ENCODE measurements around the gene PPARA.

Gene PPARA

DNA sequence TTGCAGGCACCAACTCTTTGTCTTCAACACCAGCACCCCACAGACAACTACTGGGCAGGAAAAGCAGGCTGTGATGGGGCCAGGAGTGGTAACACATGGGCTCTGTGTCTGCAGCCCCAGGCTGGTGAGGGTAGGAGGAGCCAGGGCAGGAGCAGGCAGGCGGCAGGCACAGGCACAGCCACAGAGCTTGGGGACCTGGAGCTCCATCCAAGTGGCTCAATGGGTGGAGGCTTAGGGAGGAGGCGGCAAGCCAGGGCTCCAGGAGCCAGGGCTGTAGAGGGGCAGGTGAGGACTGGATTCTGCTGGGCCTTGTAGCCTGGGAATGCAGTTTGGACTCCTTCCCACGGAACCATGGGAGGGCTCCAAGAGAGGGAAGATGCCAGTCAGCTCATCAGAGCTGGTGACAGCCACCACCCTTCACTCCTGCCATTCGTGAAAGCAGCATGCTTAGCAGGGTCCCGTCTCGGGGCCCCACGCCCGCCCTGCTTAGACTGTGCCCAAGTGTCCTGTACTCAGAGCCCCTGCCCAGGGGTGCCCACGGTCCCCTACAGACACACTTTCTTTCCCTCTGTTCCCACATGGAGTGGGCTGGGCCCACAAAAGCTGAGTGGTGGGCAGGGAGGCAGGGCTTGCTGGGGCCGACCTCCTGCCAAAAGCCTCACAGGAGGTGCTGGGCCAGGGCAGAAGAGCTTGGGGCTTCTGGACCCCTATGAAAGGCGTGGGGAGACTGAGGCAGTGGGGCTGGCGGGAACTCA is 129.9 kb downstream of the PPARA start:
- Histone ChIP-seq H3K9me3 (ENCODE audit: control extremely low read depth in 1 of 5, control insufficient read depth in 4 of 5, insufficient read depth in 2 of 5, low read depth in 1 of 5, low read length in 4 of 5) (peaks cover 0 to 4% (median 0%) of the 10 kb centered on the region in 5 experiments), H3K4me3 (ENCODE audit: control insufficient read depth in 1 of 7, extremely low read depth in 1 of 7, insufficient read depth in 4 of 7, low read depth in 2 of 7, low read length in 6 of 7) (no peak overlapping the region), H3K36me3 (ENCODE audit: control insufficient read depth in 4 of 4, insufficient read depth in 4 of 4, low read length in 3 of 4) (peaks cover 14 to 82% (median 64%) of the 10 kb centered on the region in 4 experiments), H3K4me1 (ENCODE audit: control extremely low read depth in 1 of 4, control insufficient read depth in 4 of 4, insufficient read depth in 4 of 4, low read length in 3 of 4) (no peaks in the 10 kb centered on the region), H3K27me3 (replicated peaks in 2 of 5; ENCODE audit: control insufficient read depth in 4 of 5, insufficient read depth in 5 of 5, low read length in 4 of 5) (no peaks in the 10 kb centered on the region), H3K27ac (ENCODE audit: insufficient read depth in 1 of 2, low read depth in 1 of 2, low read length in 2 of 2, poor library complexity in 1 of 2, severe bottlenecking in 2 of 2) (no peak overlapping the region)
- POLR2A ChIA-PET = no interaction called here
- over 99% methylated on average over 11 of the region's 12 CpGs for WGBS (ENCODE audit: insufficient coverage)
- CTCF ChIA-PET = interaction anchor here (0.9 to 1.4 kb wide), 2 partner anchors 13 to 15 kb away, joined by 3 read pairs; partner anchors contain the start of gene TTC38
- DNase-seq = no peak

DNA sequence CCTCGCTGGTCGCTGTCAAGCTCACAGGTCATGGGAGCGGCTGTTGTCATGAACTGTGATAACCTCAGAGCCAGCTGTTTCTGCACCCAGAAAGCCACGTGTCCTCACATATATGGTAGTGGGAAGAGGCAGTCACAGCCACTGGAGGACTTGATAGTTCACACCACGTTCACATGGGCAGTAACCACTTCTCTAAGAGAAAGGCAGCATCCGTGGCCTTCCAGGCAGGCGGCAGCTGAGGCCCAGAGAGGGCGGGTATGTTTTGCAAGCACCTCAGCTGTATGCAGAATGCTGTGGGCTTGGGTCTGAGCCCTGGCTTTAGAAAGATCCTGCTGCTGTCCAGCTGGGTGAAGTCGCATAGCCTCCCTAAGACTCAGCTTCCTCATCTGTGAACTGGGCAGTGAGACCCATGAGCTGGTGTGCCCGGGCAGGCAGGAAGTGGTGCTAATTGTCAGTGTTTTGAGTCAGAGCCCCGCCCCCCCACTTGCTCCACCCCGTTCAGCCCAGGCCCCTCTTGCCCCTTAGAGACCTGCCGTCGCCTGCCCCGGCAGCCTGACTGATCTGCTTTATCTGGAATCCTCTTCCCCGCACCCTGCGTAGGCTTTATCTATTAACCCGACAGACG is 130.8 kb downstream of the PPARA start:
- no peak overlapping the region for H3K4me3 ChIP-seq (ENCODE audit: control insufficient read depth in 1 of 7, extremely low read depth in 1 of 7, insufficient read depth in 4 of 7, low read depth in 2 of 7, low read length in 6 of 7)
- no peaks in the 10 kb centered on the region for H3K27me3 ChIP-seq (replicated peaks in 2 of 5; ENCODE audit: control insufficient read depth in 4 of 5, insufficient read depth in 5 of 5, low read length in 4 of 5)
- no peaks in the 10 kb centered on the region for H3K4me1 ChIP-seq (ENCODE audit: control extremely low read depth in 1 of 4, control insufficient read depth in 4 of 4, insufficient read depth in 4 of 4, low read length in 3 of 4)
- no peak overlapping the region for H3K27ac ChIP-seq (ENCODE audit: insufficient read depth in 1 of 2, low read depth in 1 of 2, low read length in 2 of 2, poor library complexity in 1 of 2, severe bottlenecking in 2 of 2)
- POLR2A ChIA-PET = no interaction called here
- DNase-seq = no peak
- CTCF ChIA-PET = interaction anchor here (0.9 to 1.4 kb wide), 2 partner anchors 14 to 16 kb away, joined by 3 read pairs; partner anchors contain the start of gene TTC38
- no peaks in the 10 kb centered on the region for H3K9me3 ChIP-seq (ENCODE audit: control extremely low read depth in 1 of 5, control insufficient read depth in 4 of 5, insufficient read depth in 2 of 5, low read depth in 1 of 5, low read length in 4 of 5)
- peaks cover 11 to 77% (median 58%) of the 10 kb centered on the region in 4 experiments for H3K36me3 ChIP-seq (ENCODE audit: control insufficient read depth in 4 of 4, insufficient read depth in 4 of 4, low read length in 3 of 4)
- 94% methylated on average over 17 of the region's 19 CpGs for WGBS (ENCODE audit: insufficient coverage)

DNA sequence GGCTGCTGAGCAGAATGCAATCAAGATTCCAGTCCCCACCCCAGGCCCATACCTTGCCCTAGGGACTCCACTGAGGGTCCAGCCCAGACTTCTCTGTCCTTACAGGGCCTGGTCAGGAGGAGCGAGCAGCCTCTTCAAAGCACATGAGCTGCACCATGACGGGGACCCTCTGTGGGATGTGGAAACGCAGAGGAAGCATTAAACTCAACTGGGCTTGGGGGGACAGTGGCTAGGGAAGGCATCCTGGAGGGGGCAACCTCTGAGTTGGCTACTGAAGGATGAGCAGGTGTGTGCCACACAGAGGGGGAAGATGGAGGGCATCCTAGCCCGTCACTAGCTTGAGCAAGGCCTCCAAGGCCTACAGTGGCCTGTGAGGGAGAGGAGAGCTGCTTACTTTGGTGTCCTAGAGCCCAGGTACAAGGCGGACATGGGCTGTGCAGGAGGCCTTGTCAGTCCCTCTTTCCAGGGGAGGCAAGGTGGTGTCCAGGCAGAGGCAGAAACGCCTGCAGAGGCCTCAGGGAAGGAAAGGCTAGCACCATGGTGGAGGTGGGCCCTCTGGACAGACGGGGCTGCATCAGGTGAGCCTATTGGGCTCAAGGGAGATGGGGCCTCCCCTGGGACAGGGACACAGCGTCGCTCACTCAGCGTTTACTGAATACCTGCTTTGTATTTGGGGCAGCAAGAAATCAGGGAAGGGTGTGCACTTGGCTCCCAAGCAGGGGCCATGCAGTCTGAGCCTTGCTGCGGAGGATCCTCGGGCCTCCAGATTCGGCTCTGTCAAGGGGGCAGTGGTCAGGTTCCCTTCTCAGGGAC is 131.7 kb downstream of the PPARA start:
- Histone ChIP-seq H3K27me3 (replicated peaks in 2 of 5; ENCODE audit: control insufficient read depth in 4 of 5, insufficient read depth in 5 of 5, low read length in 4 of 5) (no peaks in the 10 kb centered on the region), H3K27ac (ENCODE audit: insufficient read depth in 1 of 2, low read depth in 1 of 2, low read length in 2 of 2, poor library complexity in 1 of 2, severe bottlenecking in 2 of 2) (no peak overlapping the region), H3K4me3 (ENCODE audit: control insufficient read depth in 1 of 7, extremely low read depth in 1 of 7, insufficient read depth in 4 of 7, low read depth in 2 of 7, low read length in 6 of 7) (no peak overlapping the region), H3K36me3 (ENCODE audit: control insufficient read depth in 4 of 4, insufficient read depth in 4 of 4, low read length in 3 of 4) (peaks cover 11 to 79% (median 59%) of the 10 kb centered on the region in 4 experiments), H3K4me1 (ENCODE audit: control extremely low read depth in 1 of 4, control insufficient read depth in 4 of 4, insufficient read depth in 4 of 4, low read length in 3 of 4) (peaks cover 0 to 5% (median 2%) of the 10 kb centered on the region in 4 experiments), H3K9me3 (ENCODE audit: control extremely low read depth in 1 of 5, control insufficient read depth in 4 of 5, insufficient read depth in 2 of 5, low read depth in 1 of 5, low read length in 4 of 5) (no peaks in the 10 kb centered on the region)
- over 99% methylated on average over 13 of the region's 13 CpGs for WGBS (ENCODE audit: insufficient coverage)
- no peak for DNase-seq
- ChIA-PET CTCF (interaction anchor here (1.3 kb wide), 1 partner anchor 12 kb away, joined by 3 read pairs; no protein-coding TSS in a partner anchor), POLR2A (no interaction called here)

DNA sequence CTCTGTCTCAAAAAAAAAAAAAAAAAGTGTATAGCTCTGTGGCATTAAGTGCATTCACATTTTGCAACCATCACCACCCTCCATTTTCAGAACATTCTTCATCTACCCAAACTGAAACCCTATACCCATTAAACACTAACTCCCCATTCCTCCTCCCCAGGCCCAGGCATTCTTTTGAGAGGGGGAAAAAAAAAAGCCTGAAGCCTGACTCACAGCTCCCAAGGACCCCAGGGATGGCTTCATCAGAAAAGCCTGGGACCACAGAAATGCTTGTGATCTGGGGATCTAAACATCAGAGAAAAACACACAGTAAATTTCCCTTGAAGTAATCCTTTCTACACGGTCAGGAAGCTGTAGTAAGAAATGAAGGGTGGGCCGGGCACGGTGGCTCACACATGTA is 135.7 kb downstream of the PPARA start:
- no peaks in the 10 kb centered on the region for H3K9me3 ChIP-seq (ENCODE audit: control extremely low read depth in 1 of 5, control insufficient read depth in 4 of 5, insufficient read depth in 2 of 5, low read depth in 1 of 5, low read length in 4 of 5)
- no peaks in the 10 kb centered on the region for H3K27me3 ChIP-seq (replicated peaks in 2 of 5; ENCODE audit: control insufficient read depth in 4 of 5, insufficient read depth in 5 of 5, low read length in 4 of 5)
- no peak overlapping the region for H3K4me3 ChIP-seq (ENCODE audit: control insufficient read depth in 1 of 7, extremely low read depth in 1 of 7, insufficient read depth in 4 of 7, low read depth in 2 of 7, low read length in 6 of 7)
- ChIA-PET CTCF (interaction anchor here (1.0 to 1.1 kb wide), 4 partner anchors 9 to 131 kb away, joined by 3 to 4 read pairs (median 4); partner anchors contain the start of gene PKDREJ), POLR2A (interaction anchor here (0.6 to 1.2 kb wide), 2 partner anchors 143 to 197 kb away, joined by 3 to 4 read pairs; no protein-coding TSS in a partner anchor)
- H3K4me1 ChIP-seq (ENCODE audit: control extremely low read depth in 1 of 4, control insufficient read depth in 4 of 4, insufficient read depth in 4 of 4, low read length in 3 of 4) = peaks cover 3 to 38% (median 24%) of the 10 kb centered on the region in 4 experiments
- H3K36me3 ChIP-seq (ENCODE audit: control insufficient read depth in 4 of 4, insufficient read depth in 4 of 4, low read length in 3 of 4) = peaks cover 6 to 60% (median 33%) of the 10 kb centered on the region in 4 experiments
- H3K27ac ChIP-seq (ENCODE audit: insufficient read depth in 1 of 2, low read depth in 1 of 2, low read length in 2 of 2, poor library complexity in 1 of 2, severe bottlenecking in 2 of 2) = no peak overlapping the region
- WGBS (ENCODE audit: insufficient coverage) = 100% methylated on average over 1 of the region's 3 CpGs
- DNase-seq = no peak

DNA sequence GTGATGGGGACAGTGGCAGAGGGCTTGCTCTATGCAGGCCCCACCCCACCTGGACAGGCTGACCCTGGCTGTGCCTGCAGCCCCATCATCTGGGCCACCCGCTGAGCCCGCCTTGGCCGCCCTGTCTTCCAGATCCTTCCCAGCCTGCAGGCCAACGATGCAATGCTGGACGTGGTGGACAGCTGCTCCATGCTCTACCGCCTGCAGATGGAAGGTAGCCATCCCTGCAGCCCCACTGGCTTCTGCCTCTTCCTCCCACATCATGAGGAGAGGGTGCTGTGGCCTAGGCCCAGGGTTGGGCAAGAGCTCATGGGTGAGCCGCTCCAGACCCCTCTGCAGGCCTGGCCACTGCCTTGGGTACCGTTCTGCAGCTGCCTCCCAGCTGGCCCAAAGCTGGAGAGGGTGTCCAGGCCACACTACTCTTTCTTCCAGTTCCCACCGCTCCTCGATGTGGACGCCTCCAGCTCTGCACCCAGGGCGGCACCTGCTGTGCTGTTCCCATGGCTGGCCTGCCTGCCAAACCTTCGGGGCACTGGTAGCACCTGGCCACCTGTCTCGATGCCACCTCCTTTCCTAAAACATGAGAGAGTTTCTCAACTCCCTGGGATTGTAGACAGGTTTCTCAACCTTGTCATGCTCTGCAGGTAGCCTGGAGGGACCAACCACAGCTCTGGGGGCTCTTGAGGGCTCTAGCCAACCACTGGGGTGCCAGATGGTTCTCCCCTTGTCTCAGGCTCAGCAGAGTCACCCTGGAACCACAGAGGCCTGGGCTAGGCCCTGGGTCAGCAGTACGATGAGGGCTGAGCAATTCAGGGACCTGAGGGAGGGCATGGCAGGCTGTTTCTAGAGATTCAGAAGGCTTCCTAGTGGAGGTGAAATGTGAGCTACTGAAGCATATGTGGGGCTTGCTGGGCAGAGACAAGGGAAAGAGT is 136.9 kb downstream of the PPARA start:
- Histone ChIP-seq H3K4me1 (ENCODE audit: control extremely low read depth in 1 of 4, control insufficient read depth in 4 of 4, insufficient read depth in 4 of 4, low read length in 3 of 4) (peaks cover 3 to 38% (median 24%) of the 10 kb centered on the region in 4 experiments), H3K27ac (ENCODE audit: insufficient read depth in 1 of 2, low read depth in 1 of 2, low read length in 2 of 2, poor library complexity in 1 of 2, severe bottlenecking in 2 of 2) (peak overlapping the region; percentile 40 to 67)
- POLR2A ChIA-PET = interaction anchor here (1.1 to 1.5 kb wide), 2 partner anchors 20 to 37 kb away, joined by 4 to 5 read pairs; partner anchors contain the start of genes CDPF1 and TTC38

More for the DNA sequence above, 136.9 kb downstream of the PPARA start:
- Histone ChIP-seq H3K9me3 (ENCODE audit: control extremely low read depth in 1 of 5, control insufficient read depth in 4 of 5, insufficient read depth in 2 of 5, low read depth in 1 of 5, low read length in 4 of 5) (peaks cover 0 to 3% (median 0%) of the 10 kb centered on the region in 5 experiments), H3K27me3 (replicated peaks in 2 of 5; ENCODE audit: control insufficient read depth in 4 of 5, insufficient read depth in 5 of 5, low read length in 4 of 5) (no peaks in the 10 kb centered on the region), H3K36me3 (ENCODE audit: control insufficient read depth in 4 of 4, insufficient read depth in 4 of 4, low read length in 3 of 4) (peaks cover 6 to 51% (median 32%) of the 10 kb centered on the region in 4 experiments), H3K4me3 (ENCODE audit: control insufficient read depth in 1 of 7, extremely low read depth in 1 of 7, insufficient read depth in 4 of 7, low read depth in 2 of 7, low read length in 6 of 7) (peak overlapping the region in 3 of 7 experiments; percentile 45 to 60 (median 56))
- CTCF ChIA-PET = interaction anchor here (0.9 to 2.2 kb wide), 5 partner anchors 9 to 36 kb away, joined by 3 to 9 read pairs (median 4); partner anchors contain the start of genes CDPF1 and PKDREJ
- WGBS (ENCODE audit: insufficient coverage) = 100% methylated on average over 10 of the region's 15 CpGs
- no peak for DNase-seq

Measured in common myeloid progenitor, CD34-positive (primary cell).